ENCODE results near the gene RPS19BP1. TPM values are rescaled to one million over a fixed set of nuclear protein-coding genes. Genes with fewer than 3 reads are reported as not detected.
"Not testable (repeated sequence)": the region's sequence is repeated elsewhere in the genome, so short reads cannot be mapped to it uniquely, and the experiment has no call there.

RPS19BP1 gene
- total RNA-seq, 2 experiments from 2014 or later: 64.8 to 81.6 TPM

DNA sequence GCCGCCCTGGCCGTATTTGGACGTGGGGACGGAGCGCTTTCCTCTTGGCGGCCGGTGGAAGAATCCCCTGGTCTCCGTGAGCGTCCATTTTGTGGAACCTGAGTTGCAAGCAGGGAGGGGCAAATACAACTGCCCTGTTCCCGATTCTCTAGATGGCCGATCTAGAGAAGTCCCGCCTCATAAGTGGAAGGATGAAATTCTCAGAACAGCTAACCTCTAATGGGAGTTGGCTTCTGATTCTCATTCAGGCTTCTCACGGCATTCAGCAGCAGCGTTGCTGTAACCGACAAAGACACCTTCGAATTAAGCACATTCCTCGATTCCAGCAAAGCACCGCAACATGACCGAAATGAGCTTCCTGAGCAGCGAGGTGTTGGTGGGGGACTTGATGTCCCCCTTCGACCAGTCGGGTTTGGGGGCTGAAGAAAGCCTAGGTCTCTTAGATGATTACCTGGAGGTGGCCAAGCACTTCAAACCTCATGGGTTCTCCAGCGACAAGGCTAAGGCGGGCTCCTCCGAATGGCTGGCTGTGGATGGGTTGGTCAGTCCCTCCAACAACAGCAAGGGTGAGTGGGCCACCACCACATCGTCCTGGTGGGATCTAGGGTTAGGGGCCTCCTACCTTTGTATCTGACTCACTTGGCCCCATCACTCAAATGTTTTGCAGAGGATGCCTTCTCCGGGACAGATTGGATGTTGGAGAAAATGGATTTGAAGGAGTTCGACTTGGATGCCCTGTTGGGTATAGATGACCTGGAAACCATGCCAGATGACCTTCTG is 11.3 kb downstream of the RPS19BP1 start:
- ATAC-seq; DNase-seq; H3K27me3 Mint-ChIP-seq; H3K9me3 Mint-ChIP-seq (ENCODE audit: low read depth): not testable (repeated sequence)
- Mint-ChIP-seq H3K4me3 (peak overlapping the region; percentile 86), H3K27ac (peak overlapping the region; percentile 94), H3K36me3 (peaks cover 51% of the 10 kb centered on the region), H3K4me1 (peaks cover 54% of the 10 kb centered on the region)
- CTCF ChIA-PET: interaction anchor here (0.9 to 1.8 kb wide), 2 partner anchors 8 to 10 kb away, joined by 4 to 28 read pairs; no protein-coding TSS in a partner anchor

DNA sequence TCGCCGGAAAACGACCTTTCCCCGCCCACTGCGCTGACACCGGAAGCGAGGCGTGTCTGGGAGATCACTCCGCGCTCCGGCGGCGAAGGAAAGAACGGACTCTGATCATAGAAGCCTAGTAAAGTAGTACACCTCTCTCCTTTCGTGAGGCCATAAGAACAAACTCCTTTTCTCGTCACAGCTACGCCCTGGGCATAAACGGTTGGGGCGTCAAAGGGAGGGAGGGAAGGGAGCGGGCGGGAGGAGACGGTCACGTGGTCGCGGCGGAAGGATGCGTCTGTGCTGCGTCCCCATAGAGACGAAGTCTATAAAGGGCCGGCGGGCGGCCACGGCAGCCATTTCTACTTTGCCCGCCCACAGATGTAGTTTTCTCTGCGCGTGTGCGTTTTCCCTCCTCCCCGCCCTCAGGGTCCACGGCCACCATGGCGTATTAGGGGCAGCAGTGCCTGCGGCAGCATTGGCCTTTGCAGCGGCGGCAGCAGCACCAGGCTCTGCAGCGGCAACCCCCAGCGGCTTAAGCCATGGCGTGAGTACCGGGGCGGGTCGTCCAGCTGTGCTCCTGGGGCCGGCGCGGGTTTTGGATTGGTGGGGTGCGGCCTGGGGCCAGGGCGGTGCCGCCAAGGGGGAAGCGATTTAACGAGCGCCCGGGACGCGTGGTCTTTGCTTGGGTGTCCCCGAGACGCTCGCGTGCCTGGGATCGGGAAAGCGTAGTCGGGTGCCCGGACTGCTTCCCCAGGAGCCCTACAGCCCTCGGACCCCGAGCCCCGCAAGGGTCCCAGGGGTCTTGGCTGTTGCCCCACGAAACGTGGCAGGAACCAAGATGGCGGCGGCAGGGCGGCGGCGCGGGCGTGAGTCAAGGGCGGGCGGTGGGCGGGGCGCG is 12.1 kb downstream of the RPS19BP1 start, which contains the start of gene ATF4:
TSS of gene ATF4 (plus strand) at position 337 of the 880 bp plus-strand sequence. CDS start 884 bp downstream, outside the sequence.
- peak; percentile 91 for DNase-seq
- peak within 1 kb of the TSS; percentile 94 for H3K27ac Mint-ChIP-seq
- H3K36me3 Mint-ChIP-seq: peaks cover 55% of the 10 kb centered on the region
- H3K27me3 Mint-ChIP-seq: no peaks in the 10 kb centered on the region
- ATAC-seq: peak; percentile 40
- H3K4me1 Mint-ChIP-seq: peaks cover 55% of the 10 kb centered on the region
- peak within 1 kb of the TSS; percentile 86 for H3K4me3 Mint-ChIP-seq
- H3K9me3 Mint-ChIP-seq (ENCODE audit: low read depth): no peaks in the 10 kb centered on the region
- CTCF ChIA-PET: interaction anchor here (0.6 to 1.8 kb wide), 22 partner anchors 9 to 504 kb away, joined by 3 to 28 read pairs (median 4); partner anchors contain the start of genes MIEF1, RPL3 and TAB1

DNA sequence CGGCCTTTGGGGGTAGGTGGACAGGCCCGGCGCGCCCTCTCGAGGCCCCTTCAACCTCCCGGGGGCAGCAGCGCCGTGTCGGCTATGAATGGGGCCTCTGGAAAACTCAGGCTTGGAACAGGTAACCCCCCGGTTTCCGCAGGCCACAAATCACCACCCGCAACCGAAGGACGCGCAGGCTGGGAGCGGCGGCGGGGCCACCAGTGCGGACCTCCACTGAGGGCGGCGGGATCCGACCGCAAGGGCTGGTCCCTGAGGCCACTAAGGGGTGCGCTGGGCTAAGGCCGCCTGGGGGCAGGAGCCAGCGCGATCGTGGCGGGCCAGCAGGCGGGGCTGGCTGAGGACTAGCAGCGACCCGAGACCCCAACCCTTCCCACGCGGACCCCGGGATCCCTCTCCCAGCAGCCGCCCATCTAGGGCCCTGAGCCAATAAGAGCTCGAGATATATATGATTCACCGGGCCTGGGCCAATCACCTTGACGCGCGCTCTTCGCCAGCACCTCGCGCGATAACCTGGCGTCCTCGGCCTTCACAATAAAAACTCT is 12.8 kb downstream of the RPS19BP1 start:
- H3K27ac Mint-ChIP-seq: peak overlapping the region; percentile 94
- DNase-seq (peak; percentile 99), ATAC-seq (peak; percentile 90)
- CTCF ChIA-PET: interaction anchor here (0.6 to 1.8 kb wide), 21 partner anchors 9 to 505 kb away, joined by 3 to 28 read pairs (median 4); partner anchors contain the start of genes MIEF1, RPL3 and TAB1
- H3K4me1 Mint-ChIP-seq: peaks cover 55% of the 10 kb centered on the region
- peaks cover 53% of the 10 kb centered on the region for H3K36me3 Mint-ChIP-seq
- no peaks in the 10 kb centered on the region for H3K27me3 Mint-ChIP-seq
- peak overlapping the region; percentile 86 for H3K4me3 Mint-ChIP-seq
- no peaks in the 10 kb centered on the region for H3K9me3 Mint-ChIP-seq (ENCODE audit: low read depth)

DNA sequence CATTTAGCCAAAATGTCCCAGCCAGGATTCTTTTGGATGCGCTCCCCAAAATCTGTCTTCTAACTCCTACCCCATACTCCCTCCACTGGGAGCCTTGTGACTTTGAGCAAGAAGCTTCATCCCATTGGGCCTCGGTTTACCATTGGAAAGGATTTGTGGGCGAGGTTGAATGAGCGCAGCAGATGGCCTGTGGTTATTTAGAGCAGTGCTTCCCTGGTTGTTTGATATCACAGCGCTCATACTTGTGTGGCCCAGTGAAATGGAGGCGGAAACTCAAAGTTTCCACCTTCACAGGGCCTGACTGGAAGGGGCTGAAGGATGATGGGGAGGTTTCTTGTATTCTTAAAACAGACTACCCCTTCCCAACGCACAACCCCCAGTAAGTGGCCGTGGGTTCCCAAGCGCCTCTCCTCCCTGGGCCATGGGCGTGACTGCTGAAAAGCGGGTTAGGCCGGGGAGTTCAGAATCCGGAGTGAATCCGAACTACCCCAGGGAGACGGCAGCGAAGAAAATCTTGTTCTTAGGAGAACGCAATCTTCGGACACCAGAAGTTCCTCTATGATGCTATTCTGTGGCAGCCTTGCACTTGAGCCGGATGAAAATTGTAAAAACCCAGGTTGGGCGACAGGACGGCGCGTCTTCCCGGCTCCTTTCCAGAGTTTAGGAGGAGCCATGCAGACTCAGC is 13.4 kb downstream of the RPS19BP1 start:
- peak overlapping the region; percentile 94 for H3K27ac Mint-ChIP-seq
- peak overlapping the region; percentile 86 for H3K4me3 Mint-ChIP-seq
- H3K36me3 Mint-ChIP-seq: peaks cover 53% of the 10 kb centered on the region
- no peaks in the 10 kb centered on the region for H3K9me3 Mint-ChIP-seq (ENCODE audit: low read depth)
- no peak for ATAC-seq
- H3K27me3 Mint-ChIP-seq: no peaks in the 10 kb centered on the region
- H3K4me1 Mint-ChIP-seq: peaks cover 54% of the 10 kb centered on the region
- CTCF ChIA-PET: interaction anchor here (0.7 to 5.9 kb wide), 17 partner anchors 9 to 505 kb away, joined by 3 to 53 read pairs (median 5); partner anchors contain the start of genes MIEF1, RPL3 and TAB1
- DNase-seq: no peak

DNA sequence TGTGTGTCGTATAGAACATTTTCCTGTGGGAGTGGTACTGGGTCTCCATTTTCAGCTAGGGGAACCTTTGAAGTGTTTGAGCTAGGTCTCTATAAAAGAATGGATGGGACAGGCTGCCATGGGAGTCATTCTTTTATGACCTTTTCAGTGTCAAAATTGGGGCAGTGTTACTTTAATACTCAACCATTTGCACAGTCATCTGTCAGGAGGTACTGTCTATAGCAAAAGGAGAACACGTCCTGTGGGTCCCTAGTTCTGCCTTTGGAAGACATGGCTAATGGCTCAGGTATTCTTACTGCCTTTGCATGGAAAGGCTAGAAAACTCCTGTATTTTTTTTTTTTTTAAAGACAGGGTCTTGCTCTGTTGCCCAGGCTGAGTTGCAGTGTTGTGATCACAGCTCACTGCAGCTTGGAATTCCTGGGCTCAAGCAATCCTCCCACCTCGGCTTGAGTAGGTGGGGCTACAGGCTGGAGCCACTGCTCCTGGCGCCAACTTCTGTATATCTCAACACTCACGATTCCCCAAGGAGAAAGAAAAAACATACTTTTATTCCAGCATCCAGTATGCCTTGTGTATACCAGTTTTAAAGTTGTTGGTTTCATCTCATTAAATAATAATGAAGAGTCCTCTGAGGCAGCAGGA is 14.3 kb downstream of the RPS19BP1 start:
- ATAC-seq (no peak), DNase-seq (no peak)
- Mint-ChIP-seq H3K4me1 (peaks cover 49% of the 10 kb centered on the region), H3K36me3 (peaks cover 54% of the 10 kb centered on the region), H3K9me3 (ENCODE audit: low read depth) (no peaks in the 10 kb centered on the region), H3K27ac (peak overlapping the region; percentile 94), H3K27me3 (no peaks in the 10 kb centered on the region), H3K4me3 (peak overlapping the region; percentile 86)
- CTCF ChIA-PET: interaction anchor here (4.0 to 12.3 kb wide), 3 partner anchors 11 to 24 kb away, joined by 37 to 134 read pairs (median 53); partner anchors contain the start of gene MIEF1

DNA sequence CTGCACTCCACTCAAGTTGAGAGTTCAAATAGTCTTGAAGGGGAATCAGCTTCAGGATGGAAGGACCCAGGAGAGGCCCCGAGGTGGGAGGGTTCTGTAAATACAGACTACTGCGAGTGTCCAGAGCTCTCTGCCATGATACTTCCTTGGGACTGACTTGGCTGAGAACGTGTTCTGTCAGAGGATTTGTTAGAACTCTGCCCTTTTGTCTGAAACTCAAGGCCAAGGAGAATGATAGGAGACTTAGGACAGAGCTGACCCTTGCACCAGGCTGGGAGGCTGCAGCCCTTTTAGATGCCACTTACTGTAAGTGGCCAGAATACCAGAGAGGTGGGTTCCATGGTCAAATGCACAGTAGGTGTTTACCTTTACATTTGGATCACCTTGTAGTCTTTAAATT is 15.1 kb downstream of the RPS19BP1 start:
- DNase-seq (no peak), ATAC-seq (no peak)
- Mint-ChIP-seq H3K4me1 (peaks cover 41% of the 10 kb centered on the region), H3K36me3 (peaks cover 49% of the 10 kb centered on the region), H3K27me3 (no peaks in the 10 kb centered on the region), H3K27ac (no peak overlapping the region), H3K9me3 (ENCODE audit: low read depth) (no peaks in the 10 kb centered on the region), H3K4me3 (no peak overlapping the region)
- CTCF ChIA-PET: interaction anchor here (0.6 to 12.3 kb wide), 5 partner anchors 12 to 166 kb away, joined by 3 to 134 read pairs (median 37); partner anchors contain the start of gene MIEF1

DNA sequence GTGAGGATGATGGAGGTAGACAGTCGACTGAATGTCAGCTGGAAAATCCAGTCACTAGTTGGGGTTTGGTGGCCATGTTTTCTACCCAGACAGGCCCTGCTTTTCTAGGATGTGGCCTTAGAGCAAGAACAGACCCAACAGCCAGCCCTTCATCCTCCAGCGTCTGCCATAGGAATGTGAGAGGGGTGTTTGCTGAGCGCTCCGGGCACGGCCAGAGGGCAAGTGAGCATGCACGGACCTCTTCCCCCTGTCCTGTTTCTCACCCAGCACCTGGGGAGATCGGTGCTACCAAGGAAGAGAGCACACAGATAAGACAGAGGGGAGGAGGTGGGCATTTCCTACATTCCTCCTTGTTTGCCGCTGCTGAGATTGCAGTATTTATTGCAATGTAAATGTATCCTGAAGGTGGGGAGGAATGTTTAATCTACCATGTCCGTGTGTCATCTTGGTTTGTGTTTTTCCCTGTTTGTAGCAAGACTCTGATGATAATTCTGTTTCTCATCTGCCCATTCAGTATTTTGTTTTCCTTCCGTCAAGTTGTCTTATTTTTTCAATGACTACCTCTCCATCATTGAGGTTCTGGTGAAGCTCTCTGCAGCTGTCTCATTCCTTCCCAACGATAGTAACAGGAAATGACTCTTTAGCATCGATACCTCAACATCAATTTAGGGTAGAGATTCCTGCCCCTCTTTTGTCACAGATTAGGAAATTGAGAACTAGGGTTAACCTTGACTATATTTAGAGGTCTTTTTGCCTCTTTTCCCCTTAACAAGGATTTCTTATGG is 17.1 kb downstream of the RPS19BP1 start:
- Mint-ChIP-seq H3K9me3 (ENCODE audit: low read depth) (no peaks in the 10 kb centered on the region), H3K27me3 (no peaks in the 10 kb centered on the region), H3K27ac (peak overlapping the region; percentile 26), H3K4me1 (peaks cover 31% of the 10 kb centered on the region), H3K4me3 (no peak overlapping the region), H3K36me3 (peaks cover 41% of the 10 kb centered on the region)
- CTCF ChIA-PET: interaction anchor here (0.8 to 12.3 kb wide), 13 partner anchors 10 to 529 kb away, joined by 3 to 134 read pairs (median 6); partner anchors contain the start of genes MIEF1, RPS19BP1 and TAB1
- DNase-seq: no peak
- no peak for ATAC-seq

DNA sequence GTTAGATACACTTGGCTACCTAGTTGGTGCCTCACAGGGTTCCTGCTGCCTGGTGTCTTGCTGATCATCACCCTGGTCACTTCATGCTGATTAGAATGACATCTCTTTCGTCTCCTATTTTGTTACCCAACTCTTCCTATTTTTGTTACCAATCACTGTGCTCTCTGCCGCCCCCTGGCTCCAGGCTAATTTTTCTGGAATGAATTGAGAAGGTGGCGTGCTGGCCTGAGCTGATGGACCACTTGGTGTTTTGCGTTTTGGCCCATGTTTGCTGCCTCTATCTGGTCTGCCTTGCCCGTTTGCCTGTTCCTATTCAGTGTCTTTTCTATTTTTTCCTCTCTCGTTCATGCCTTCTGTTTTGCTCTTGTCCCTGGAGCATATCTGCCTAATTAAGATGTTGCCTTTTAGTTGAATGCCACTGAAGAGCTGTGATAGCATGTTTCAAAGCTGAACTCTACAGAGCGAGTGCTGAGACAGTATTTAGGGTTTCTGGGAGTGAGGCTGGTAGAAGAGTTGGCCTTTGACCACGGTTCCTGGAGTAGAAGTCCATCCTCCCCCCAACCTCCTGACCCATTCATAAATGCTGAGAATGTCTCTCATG is 18.1 kb downstream of the RPS19BP1 start:
- CTCF ChIA-PET: interaction anchor here (0.6 to 12.3 kb wide), 15 partner anchors 9 to 530 kb away, joined by 3 to 134 read pairs (median 4); partner anchors contain the start of genes MIEF1, RPS19BP1, SYNGR1 and TAB1
- H3K27ac Mint-ChIP-seq: no peak overlapping the region
- H3K27me3 Mint-ChIP-seq: no peaks in the 10 kb centered on the region
- H3K4me3 Mint-ChIP-seq: no peak overlapping the region
- ATAC-seq (no peak), DNase-seq (peak; percentile 68)
- no peaks in the 10 kb centered on the region for H3K9me3 Mint-ChIP-seq (ENCODE audit: low read depth)
- peaks cover 34% of the 10 kb centered on the region for H3K4me1 Mint-ChIP-seq
- H3K36me3 Mint-ChIP-seq: peaks cover 42% of the 10 kb centered on the region

DNA sequence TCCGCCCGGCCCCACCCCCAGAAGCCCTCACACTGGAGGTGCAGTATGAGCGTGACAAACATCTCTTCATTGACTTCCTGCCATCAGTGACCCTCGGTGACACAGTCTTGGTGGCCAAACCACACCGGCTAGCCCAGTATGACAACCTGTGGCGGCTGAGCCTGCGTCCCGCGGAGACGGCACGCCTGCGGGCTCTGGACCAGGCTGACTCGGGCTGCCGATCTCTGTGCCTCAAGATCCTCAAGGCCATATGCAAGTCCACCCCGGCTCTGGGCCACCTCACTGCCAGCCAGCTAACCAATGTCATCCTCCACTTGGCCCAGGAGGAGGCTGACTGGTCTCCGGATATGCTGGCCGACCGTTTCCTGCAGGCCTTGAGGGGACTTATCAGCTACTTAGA is 18.8 kb downstream of the RPS19BP1 start:
- DNase-seq (no peak), ATAC-seq (no peak)
- Mint-ChIP-seq H3K4me3 (no peak overlapping the region), H3K36me3 (peaks cover 45% of the 10 kb centered on the region), H3K27ac (no peak overlapping the region), H3K4me1 (peaks cover 32% of the 10 kb centered on the region), H3K9me3 (ENCODE audit: low read depth) (no peaks in the 10 kb centered on the region), H3K27me3 (no peaks in the 10 kb centered on the region)
- CTCF ChIA-PET: interaction anchor here (1.0 to 12.3 kb wide), 7 partner anchors 10 to 170 kb away, joined by 4 to 134 read pairs (median 15); partner anchors contain the start of genes MIEF1 and TAB1

DNA sequence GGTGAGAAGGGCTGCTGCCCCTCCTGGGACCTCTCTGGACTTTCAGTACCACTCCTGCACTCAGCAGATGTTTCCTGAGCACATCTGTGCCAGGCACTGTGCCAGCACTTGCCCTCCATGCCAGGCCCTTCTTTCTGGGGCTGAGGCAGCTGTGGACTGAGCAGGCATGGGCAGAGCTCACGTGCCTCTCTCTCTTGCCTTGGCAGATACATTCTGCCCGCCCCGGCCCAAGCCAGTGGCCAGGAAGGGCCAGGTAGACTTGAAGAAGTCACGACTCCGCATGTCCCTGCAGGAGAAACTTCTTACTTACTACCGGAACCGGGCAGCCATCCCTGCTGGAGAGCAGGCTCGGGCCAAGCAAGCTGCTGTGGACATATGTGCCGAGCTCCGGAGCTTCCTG is 20.5 kb downstream of the RPS19BP1 start:
- DNase-seq (no peak), ATAC-seq (no peak)
- H3K27ac Mint-ChIP-seq: no peak overlapping the region
- peaks cover 51% of the 10 kb centered on the region for H3K36me3 Mint-ChIP-seq
- H3K9me3 Mint-ChIP-seq (ENCODE audit: low read depth): no peaks in the 10 kb centered on the region
- no peak overlapping the region for H3K4me3 Mint-ChIP-seq
- no peaks in the 10 kb centered on the region for H3K27me3 Mint-ChIP-seq
- peaks cover 34% of the 10 kb centered on the region for H3K4me1 Mint-ChIP-seq
- CTCF ChIA-PET: interaction anchor here (1.6 to 12.3 kb wide), 2 partner anchors 17 to 18 kb away, joined by 9 to 134 read pairs; no protein-coding TSS in a partner anchor

DNA sequence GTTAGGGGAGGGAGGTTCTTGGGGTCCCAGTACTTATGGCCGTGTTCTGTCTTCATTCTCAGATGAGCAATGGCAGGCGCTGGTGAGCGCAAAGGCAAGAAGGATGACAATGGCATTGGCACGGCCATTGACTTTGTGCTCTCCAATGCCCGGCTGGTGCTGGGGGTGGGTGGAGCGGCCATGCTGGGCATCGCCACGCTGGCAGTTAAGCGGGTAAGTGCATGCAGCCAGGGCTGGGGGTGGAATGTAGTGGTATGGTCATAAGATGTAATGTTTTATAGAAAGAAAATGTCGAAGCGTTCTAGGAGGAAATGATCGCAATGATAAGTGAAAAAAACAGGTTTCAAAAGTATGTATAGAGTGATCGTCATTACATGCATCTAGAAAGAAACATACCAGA is 21.3 kb downstream of the RPS19BP1 start:
- H3K27ac Mint-ChIP-seq: no peak overlapping the region
- H3K36me3 Mint-ChIP-seq: peaks cover 57% of the 10 kb centered on the region
- CTCF ChIA-PET: interaction anchor here (1.6 to 12.3 kb wide), 3 partner anchors 9 to 18 kb away, joined by 7 to 134 read pairs (median 10); partner anchors contain the start of gene ATF4

More for the DNA sequence above, 21.3 kb downstream of the RPS19BP1 start:
- Mint-ChIP-seq H3K9me3 (ENCODE audit: low read depth) (no peaks in the 10 kb centered on the region), H3K4me1 (peaks cover 39% of the 10 kb centered on the region), H3K27me3 (no peaks in the 10 kb centered on the region), H3K4me3 (no peak overlapping the region)
- no peak for ATAC-seq
- DNase-seq: no peak
